Measurements from ENCODE around the gene TFDP1.

Gene TFDP1

GRCh38 chr13:113584205-113584869 is at the start of gene TFDP1:
TSS of gene TFDP1 (plus strand) at chr13:113584753. CDS start at chr13:113585838, 1,085 bp downstream.
- TF ChIP-seq CTCF (IDR thresholded peaks at IDR 0.05): no peak

- no peak for TF ChIP-seq CTCF (IDR thresholded peaks at IDR 0.05)
Measured at GRCh38 chr13:113535381-113535781, 49.2 kb upstream of the TFDP1 start.

GRCh38 chr13:113536461-113537110 is 48.0 kb upstream of the TFDP1 start:
- no peak for TF ChIP-seq CTCF (IDR thresholded peaks at IDR 0.05)

GRCh38 chr13:113537205-113537604 is 47.3 kb upstream of the TFDP1 start:
- TF ChIP-seq CTCF (IDR thresholded peaks at IDR 0.05): no peak

- no peak for TF ChIP-seq CTCF (IDR thresholded peaks at IDR 0.05)
Measured at GRCh38 chr13:113537909-113538688, 46.5 kb upstream of the TFDP1 start.

GRCh38 chr13:113538689-113539058 is 45.9 kb upstream of the TFDP1 start:
- TF ChIP-seq CTCF (IDR thresholded peaks at IDR 0.05): no peak

GRCh38 chr13:113539176-113539575 is 45.4 kb upstream of the TFDP1 start:
- TF ChIP-seq CTCF (IDR thresholded peaks at IDR 0.05): no peak
